H1 (cell line): ENCODE results near the gene TUBA1A. TPM values are rescaled to one million over a fixed set of nuclear protein-coding genes. Genes with fewer than 3 reads are reported as not detected.

Experiments
- CTCF ChIA-PET: fragments of 300-600 bp; sonication (Branson Sonifier 250); formaldehyde crosslinking; loops from one replicate; lab custom pipeline; 2021; ENCODE audit not compliant: partially characterized antibody; lab: Charles Lee
- POLR2A ChIA-PET: fragments of 300-600 bp; sonication (Branson Sonifier 250); formaldehyde crosslinking; loops from one replicate; lab custom pipeline; 2021; ENCODE audit warnings: inconsistent platforms; ENCODE audit not compliant: partially characterized antibody; lab: Charles Lee
- DNase-seq, 2 experiments: peaks; one replicate each; pipeline versions ENCODE4 v3.0.0 to v3.0.0-alpha.2; 2010 to 2022; ENCODE audit warnings: low spot score in 2 of 2, low read depth in 1 of 2, mixed read lengths in 1 of 2
- FAIRE-seq: peaks from 2 replicates; lab custom pipeline; 2011; peaks lifted over from hg19 to GRCh38; lab: Jason Lieb, UNC
- H2AFZ ChIP-seq: 2 replicates; pipeline ENCODE4 v1.8.1; 2012; ENCODE audit warnings: low read length, inconsistent platforms
- H2AK5ac ChIP-seq: 2 replicates; pipeline ENCODE4 v1.6.1; 2013; ENCODE audit warnings: low read depth, low read length
- H2BK120ac ChIP-seq: replicated peaks from 2 replicates; pipeline ENCODE3; 2013; ENCODE audit warnings: low read depth, low read length, inconsistent platforms
- H2BK12ac ChIP-seq: 2 replicates; pipeline ENCODE4 v1.6.1; 2013; ENCODE audit warnings: low read depth, low read length
- H2BK15ac ChIP-seq: 2 replicates; pipeline ENCODE4 v1.6.1; 2013; ENCODE audit warnings: low read length
- H2BK20ac ChIP-seq: 2 replicates; pipeline ENCODE4 v1.6.1; 2013; ENCODE audit warnings: low read length
- H2BK5ac ChIP-seq: 2 replicates; pipeline ENCODE4 v1.6.1; 2013; ENCODE audit warnings: low read depth, low read length
- H3K14ac ChIP-seq: 2 replicates; pipeline ENCODE4 v1.6.1; 2013; ENCODE audit warnings: inconsistent platforms; ENCODE audit not compliant: insufficient read length
- H3K18ac ChIP-seq: 2 replicates; pipeline ENCODE4 v1.6.1; 2013; ENCODE audit warnings: low read length; ENCODE audit errors: extremely low read depth
- H3K23ac ChIP-seq: 2 replicates; pipeline ENCODE4 v1.6.1; 2013; ENCODE audit warnings: inconsistent platforms; ENCODE audit not compliant: insufficient read length
- H3K23me2 ChIP-seq: 2 replicates; pipeline ENCODE4 v1.6.1; 2013; ENCODE audit warnings: low read depth, low read length
- H3K27ac ChIP-seq: 2 replicates; pipeline ENCODE4 v1.6.1; 2011; ENCODE audit warnings: low read depth, low read length, inconsistent platforms
- H3K27me3 ChIP-seq, 4 experiments: replicated peaks in 1 of 4; 1 replicate in 1 of 4; 2 replicates in 3 of 4; pipeline versions ENCODE4 v1.6.1 to v1.8.1; 2011 to 2013; ENCODE audit warnings: low read length in 3 of 4, mild to moderate bottlenecking in 3 of 4, inconsistent platforms in 2 of 4, mixed read lengths in 2 of 4, moderate library complexity in 1 of 4; ENCODE audit not compliant: control insufficient read depth in 3 of 4, insufficient read depth in 3 of 4; ENCODE audit errors: extremely low read depth in 1 of 4
- H3K36me3 ChIP-seq, 4 experiments: 2 replicates each; pipeline versions ENCODE4 v1.6.1 to v1.8.1; 2011 to 2013; ENCODE audit warnings: mild to moderate bottlenecking in 4 of 4, low read length in 3 of 4, moderate library complexity in 2 of 4, control low read depth in 1 of 4, inconsistent platforms in 1 of 4; ENCODE audit not compliant: insufficient read depth in 4 of 4, control insufficient read depth in 2 of 4
- H3K4ac ChIP-seq: replicated peaks from 2 replicates; pipeline ENCODE3; 2013; ENCODE audit warnings: low read length, low read depth, mixed read lengths, inconsistent platforms; ENCODE audit not compliant: insufficient read length
- H3K4me1 ChIP-seq, 4 experiments: replicated peaks in 1 of 4; 1 replicate in 1 of 4; 2 replicates in 3 of 4; pipeline versions ENCODE4 v1.6.1 to v1.8.1; 2011 to 2013; ENCODE audit warnings: low read length in 3 of 4, inconsistent platforms in 2 of 4, mixed read lengths in 1 of 4; ENCODE audit not compliant: insufficient read depth in 4 of 4, control insufficient read depth in 3 of 4
- H3K4me2 ChIP-seq, 2 experiments: 2 replicates each; pipeline versions ENCODE4 v1.6.1 to v1.8.1; 2011 to 2013; ENCODE audit warnings: low read depth in 2 of 2, low read length in 2 of 2, control low read depth in 1 of 2, inconsistent platforms in 1 of 2, mild to moderate bottlenecking in 1 of 2; ENCODE audit not compliant: insufficient read depth in 1 of 2
- H3K4me3 ChIP-seq, 4 experiments: fragments of 200-600, 300-600 bp in 1 of 4; sonication (generic), shearing (Covaris generic), sonication (Bioruptor Twin) in 1 of 4; 2 replicates each; pipeline versions ENCODE4 v1.5.1 to v1.8.1; 2011 to 2016; ENCODE audit warnings: low read length in 4 of 4, low read depth in 3 of 4, control low read depth in 2 of 4, inconsistent platforms in 2 of 4, mild to moderate bottlenecking in 2 of 4, mixed read lengths in 1 of 4, moderate library complexity in 1 of 4; ENCODE audit not compliant: insufficient read depth in 2 of 4; ENCODE audit errors: extremely low read depth in 1 of 4
- H3K56ac ChIP-seq: replicated peaks from 2 replicates; pipeline ENCODE3; 2013; ENCODE audit warnings: low read depth, mild to moderate bottlenecking, mixed read lengths, low read length, inconsistent platforms; ENCODE audit not compliant: insufficient read length
- H3K79me1 ChIP-seq: 2 replicates; pipeline ENCODE4 v1.6.1; 2013; ENCODE audit warnings: low read depth, low read length, control low read depth
- H3K79me2 ChIP-seq, 2 experiments: 2 replicates each; pipeline versions ENCODE4 v1.6.1 to v1.8.1; 2012 to 2013; ENCODE audit warnings: low read length in 2 of 2, mild to moderate bottlenecking in 2 of 2, inconsistent platforms in 1 of 2; ENCODE audit not compliant: insufficient read depth in 2 of 2, control insufficient read depth in 1 of 2
- H3K9ac ChIP-seq, 4 experiments: replicated peaks in 1 of 4; 1 replicate in 1 of 4; 2 replicates in 3 of 4; pipeline versions ENCODE4 v1.6.1 to v1.8.1; 2011 to 2013; ENCODE audit warnings: low read depth in 3 of 4, low read length in 3 of 4, control low read depth in 2 of 4, mild to moderate bottlenecking in 2 of 4, moderate library complexity in 2 of 4, inconsistent platforms in 1 of 4; ENCODE audit errors: extremely low read depth in 1 of 4
- H3K9me3 ChIP-seq, 2 experiments: 2 replicates each; pipeline versions ENCODE4 v1.6.1 to v1.8.1; 2012 to 2013; ENCODE audit warnings: mild to moderate bottlenecking in 2 of 2, moderate library complexity in 2 of 2, control low read depth in 1 of 2, inconsistent platforms in 1 of 2, low read depth in 1 of 2, low read length in 1 of 2, mixed read lengths in 1 of 2; ENCODE audit not compliant: insufficient read depth in 2 of 2
- H4K20me1 ChIP-seq, 2 experiments: replicated peaks in 1 of 2; 2 replicates each; pipeline versions ENCODE3 to v1.8.1; 2011 to 2013; ENCODE audit warnings: inconsistent platforms in 2 of 2, low read length in 2 of 2, mild to moderate bottlenecking in 1 of 2; ENCODE audit not compliant: insufficient read depth in 2 of 2, control insufficient read depth in 1 of 2
- H4K5ac ChIP-seq: 2 replicates; pipeline ENCODE4 v1.6.1; 2013; ENCODE audit warnings: low read length, low read depth, mixed read lengths, inconsistent platforms; ENCODE audit not compliant: insufficient read length
- H4K8ac ChIP-seq: 2 replicates; pipeline ENCODE4 v1.8.0; 2013; ENCODE audit warnings: mild to moderate bottlenecking, moderate library complexity, low read length, inconsistent platforms; ENCODE audit not compliant: insufficient read depth; ENCODE audit errors: extremely low read depth
- H4K91ac ChIP-seq: replicated peaks from 2 replicates; pipeline ENCODE3; 2013; ENCODE audit warnings: low read length, mixed read lengths, inconsistent platforms; ENCODE audit not compliant: insufficient read length
- BCL11A ChIP-seq, 2 experiments: IDR thresholded peaks; one replicate each; pipeline ENCODE4 v1.6.1; 2011; ENCODE audit warnings: low read depth in 2 of 2, low read length in 2 of 2, mild to moderate bottlenecking in 2 of 2
- BRCA1 ChIP-seq: IDR thresholded peaks from 2 replicates; pipeline ENCODE4 v1.6.1; 2012; ENCODE audit warnings: low read depth, low read length, improper control_type of control experiment
- CHD2 ChIP-seq: IDR thresholded peaks from 2 replicates; pipeline ENCODE4 v1.6.1; 2012; ENCODE audit warnings: low read length, improper control_type of control experiment
- KDM1A ChIP-seq: fragments of 200-600, 300-600 bp; sonication (generic); IDR thresholded peaks from 2 replicates; pipeline ENCODE4 v1.7.1; 2016; ENCODE audit warnings: mild to moderate bottlenecking, low read length, borderline replicate concordance
- POLR2AphosphoS5 ChIP-seq: IDR thresholded peaks from 2 replicates; pipeline ENCODE4 v1.6.1; 2011; ENCODE audit warnings: low read depth, low read length
- SP1 ChIP-seq: IDR thresholded peaks from 2 replicates; pipeline ENCODE4 v1.6.1; 2011; ENCODE audit warnings: low read depth, low read length
- SP2 ChIP-seq: IDR thresholded peaks from 2 replicates; pipeline ENCODE4 v1.6.1; 2012; ENCODE audit warnings: mild to moderate bottlenecking, low read length, inconsistent platforms
- TAF1 ChIP-seq: IDR thresholded peaks from 2 replicates; pipeline ENCODE4 v1.6.1; 2011; ENCODE audit warnings: mild to moderate bottlenecking, low read depth, low read length
- TAF7 ChIP-seq: optimal IDR thresholded peaks from 2 replicates; pipeline ENCODE3; 2011; ENCODE audit warnings: low read depth, mild to moderate bottlenecking, inconsistent platforms, low read length, moderate library complexity, borderline replicate concordance
- TCF12 ChIP-seq: IDR thresholded peaks from 2 replicates; pipeline ENCODE4 v1.6.1; 2011; ENCODE audit warnings: low read depth, mild to moderate bottlenecking, low read length
- WGBS, 2 experiments: shearing (Covaris generic) in 1 of 2; methylation state at CpG; one replicate each; pipeline versions ENCODE4 v1.1.6 to v1.1.7; 2013 to 2015; ENCODE audit warnings: low lambda C conversion rate in 2 of 2, mixed read lengths in 2 of 2, inconsistent platforms in 1 of 2, low coverage in 1 of 2, missing lambda C conversion rate in 1 of 2; ENCODE audit not compliant: insufficient replicate concordance in 2 of 2, insufficient coverage in 1 of 2, insufficient read length in 1 of 2; ENCODE audit errors: extremely low coverage in 1 of 2, missing lambda C conversion rate in 1 of 2; 5-methylcytosine and 5-hydroxymethylcytosine counted together
- polyA plus RNA-seq, 7 experiments: library from polyadenylated mRNA; depleted of rRNA in 3 of 7; stranded (reverse) in 5 of 7; unstranded in 2 of 7; fragments of >200 nt in 5 of 7; fragments of 200-250 nt in 2 of 7; gene quantifications; 1 replicate in 5 of 7; 2 replicates in 1 of 7; 4 replicates in 1 of 7; pipeline versions ENCODE4 v1.2.1 to v1.2.3, GENCODE V29; 2011 to 2013; ENCODE audit warnings: missing spikeins in 2 of 7, mixed read lengths in 2 of 7
- total RNA-seq: library from RNA; stranded (reverse); fragmentation: NEBNext Ultra II Directional; extraction: Animal tissue kit (Norgen Biotek cat#: 25700); gene quantifications from 2 replicates; pipeline ENCODE4 v1.2.1, GENCODE V29; 2021

Gene TUBA1A
- total and polyA plus RNA-seq, 2 of the 8 experiments (the other 6 are each of a cell fraction or from before 2014, with no cell fraction given) = 283 to 1,018 TPM

- H3K79me2 ChIP-seq = no peaks in the 10 kb centered on the region
- no peaks in the 10 kb centered on the region for H3K9me3 ChIP-seq
- no peak overlapping the region for H3K23ac ChIP-seq
- H3K56ac ChIP-seq = no peak overlapping the region
- no peak overlapping the region for H2BK5ac ChIP-seq
- peak overlapping the region; percentile 72; the same call in 1 of the 2 replicates for H2AFZ ChIP-seq
- H2BK20ac ChIP-seq = no peak overlapping the region
- H3K23me2 ChIP-seq = no peaks in the 10 kb centered on the region
- H2AK5ac ChIP-seq = no peak overlapping the region
- H3K79me1 ChIP-seq = no peaks in the 10 kb centered on the region
- H3K14ac ChIP-seq = no peak overlapping the region
- H4K8ac ChIP-seq = peak overlapping the region; percentile 18; the same call in 1 of the 2 replicates
- POLR2A ChIA-PET = interaction anchor here (0.8 to 8.4 kb wide), 5 partner anchors 8 to 90 kb away, joined by 3 to 48 read pairs (median 6); partner anchors contain the start of genes TUBA1A, TUBA1B and TUBA1C
- no peak overlapping the region for H3K9ac ChIP-seq
- H3K18ac ChIP-seq = no peak overlapping the region
- H2BK12ac ChIP-seq = no peak overlapping the region
- no peaks in the 10 kb centered on the region for H3K36me3 ChIP-seq
- TF ChIP-seq TCF12 = 0 out of 2 replicates have a peak, but pooled peaks have one; percentile 41
- no peak for TF ChIP-seq BCL11A (IDR thresholded peaks at IDR 0.05; ENCODE audit: low read depth in 2 of 2, low read length in 2 of 2)
- no peak for TF ChIP-seq KDM1A
- TF ChIP-seq SP2 = no peak
- TF ChIP-seq BRCA1 = no peak
- TF ChIP-seq CHD2 = no peak
- no peak for TF ChIP-seq TAF7
- TF ChIP-seq SP1 = peak; percentile 78
- no peak for TF ChIP-seq POLR2AphosphoS5
- no peak for TF ChIP-seq TAF1
- H4K5ac ChIP-seq = peak overlapping the region; percentile 47
- H3K27ac ChIP-seq = no peak overlapping the region
- CTCF ChIA-PET = interaction anchor here (0.7 kb wide), 1 partner anchor 37 kb away, joined by 4 read pairs; no protein-coding TSS in a partner anchor
- no peak overlapping the region for H4K91ac ChIP-seq
- WGBS, 2 experiments = 66% methylated on average over 11 of the region's 11 CpGs; no CpG with 5 or more reads in 1 of the 2 experiments
- H3K4me2 ChIP-seq = peak overlapping the region; percentile 46 to 55
- no peak overlapping the region for H2BK120ac ChIP-seq
- H3K4me1 ChIP-seq = peaks cover 0 to 16% (median 4%) of the 10 kb centered on the region in 4 experiments; a peak in 3 of 7 replicates
- H2BK15ac ChIP-seq = no peak overlapping the region
- no peak overlapping the region for H3K4ac ChIP-seq
- H3K27me3 ChIP-seq = no peaks in the 10 kb centered on the region
- DNase-seq (no peak), FAIRE-seq (no peak)
- no peaks in the 10 kb centered on the region for H4K20me1 ChIP-seq
- H3K4me3 ChIP-seq = peak overlapping the region in 1 of 4 experiments; percentile 10; a peak in 1 of 8 replicates
These were observed 9.7 kb upstream of the TUBA1A start for GRCh38 chr12:49198431-49199155.
